ENCODE data around the gene FRMD7.

FRMD7 gene

DNA sequence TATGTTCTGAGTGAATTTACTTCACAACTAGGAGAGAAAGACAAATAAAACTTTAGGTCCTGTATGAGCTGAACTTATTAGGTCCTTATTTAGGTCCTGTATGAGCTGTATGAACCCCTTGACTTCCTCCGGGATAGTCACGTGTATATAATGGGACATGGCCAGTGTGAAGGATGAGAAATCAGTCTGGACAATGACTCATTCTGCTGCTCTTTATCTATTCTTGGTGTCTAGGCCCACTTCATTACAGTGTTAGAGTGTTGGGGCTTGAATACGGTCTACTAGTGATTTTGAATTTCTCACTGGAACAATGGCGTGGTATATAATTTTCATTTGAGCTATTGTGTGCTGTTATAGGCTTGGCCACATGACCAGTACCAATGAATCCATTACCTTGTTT, 82.9 kb downstream of the FRMD7 start:
- H3K36me3 ChIP-seq = peaks cover 3% of the 10 kb centered on the region; the same call in 1 of the 2 replicates
- no peaks in the 10 kb centered on the region for H3K4me1 ChIP-seq
- H3K4me3 ChIP-seq = no peak overlapping the region
- H3K4me2 ChIP-seq = no peak overlapping the region
- TF ChIP-seq Cebpa-rat (IDR thresholded peaks at IDR 0.05) = no peak
- H4K20me1 ChIP-seq = peaks cover 96% of the 10 kb centered on the region
- H3K9ac ChIP-seq = no peak overlapping the region
- H3K9me3 ChIP-seq = no peaks in the 10 kb centered on the region
- H3K27me3 ChIP-seq = peaks cover 86% of the 10 kb centered on the region
- no peak overlapping the region for H3K27ac ChIP-seq

GRCh38 chrX:132043977-132044376, 83.8 kb downstream of the FRMD7 start:
- Histone ChIP-seq H3K9me3 (no peaks in the 10 kb centered on the region), H3K4me1 (no peaks in the 10 kb centered on the region), H3K9ac (no peak overlapping the region), H3K27me3 (peaks cover 86% of the 10 kb centered on the region), H3K27ac (no peak overlapping the region), H4K20me1 (peaks cover 96% of the 10 kb centered on the region), H3K4me2 (no peak overlapping the region), H3K4me3 (no peak overlapping the region), H3K36me3 (peaks cover 3% of the 10 kb centered on the region; the same call in 1 of the 2 replicates)
- no peak for TF ChIP-seq Cebpa-rat (IDR thresholded peaks at IDR 0.05)

GRCh38 chrX:132041015-132041414, 86.8 kb downstream of the FRMD7 start:
- H3K27ac ChIP-seq = no peak overlapping the region
- H3K4me1 ChIP-seq = no peaks in the 10 kb centered on the region
- H4K20me1 ChIP-seq = peaks cover 97% of the 10 kb centered on the region
- no peak overlapping the region for H3K4me3 ChIP-seq
- H3K4me2 ChIP-seq = no peak overlapping the region
- no peak overlapping the region for H3K9ac ChIP-seq
- H3K9me3 ChIP-seq = no peaks in the 10 kb centered on the region
- no peak for TF ChIP-seq Cebpa-rat (IDR thresholded peaks at IDR 0.05)
- H3K36me3 ChIP-seq = peaks cover 3% of the 10 kb centered on the region; the same call in 1 of the 2 replicates
- H3K27me3 ChIP-seq = peaks cover 88% of the 10 kb centered on the region

GRCh38 chrX:132040066-132040465, 87.8 kb downstream of the FRMD7 start:
- no peak for TF ChIP-seq Cebpa-rat (IDR thresholded peaks at IDR 0.05)
- no peaks in the 10 kb centered on the region for H3K4me1 ChIP-seq
- peaks cover 97% of the 10 kb centered on the region for H4K20me1 ChIP-seq
- no peak overlapping the region for H3K4me3 ChIP-seq
- H3K36me3 ChIP-seq = peaks cover 3% of the 10 kb centered on the region; the same call in 1 of the 2 replicates
- H3K27ac ChIP-seq = no peak overlapping the region
- H3K4me2 ChIP-seq = no peak overlapping the region
- H3K27me3 ChIP-seq = peaks cover 87% of the 10 kb centered on the region
- H3K9me3 ChIP-seq = no peaks in the 10 kb centered on the region
- no peak overlapping the region for H3K9ac ChIP-seq

DNA sequence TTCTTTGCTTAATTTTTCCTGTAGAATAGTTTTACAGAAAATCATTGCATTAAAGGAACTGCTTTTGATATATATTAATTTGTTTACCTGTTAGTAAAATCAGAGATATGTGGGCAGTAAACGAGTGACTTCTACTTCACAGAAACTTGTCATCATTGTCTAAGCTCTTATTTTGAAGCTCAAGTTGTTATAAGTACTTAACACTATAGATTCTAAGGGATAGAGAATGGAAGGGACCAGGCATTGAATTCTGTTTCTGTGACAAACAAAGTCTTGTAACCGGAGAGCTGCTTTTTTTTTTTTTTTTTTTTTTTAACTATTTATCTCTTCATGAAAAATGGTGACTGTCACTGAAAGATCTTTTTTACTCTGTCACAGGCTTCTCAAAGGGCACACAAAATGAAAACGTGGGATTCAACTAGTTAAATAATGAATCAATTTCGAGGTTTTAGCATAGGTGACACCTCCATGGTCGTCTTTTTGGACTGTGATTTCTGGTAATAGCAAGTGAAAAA, 90.3 kb downstream of the FRMD7 start:
- Histone ChIP-seq H3K9me3 (no peaks in the 10 kb centered on the region), H3K27ac (no peak overlapping the region), H3K27me3 (peaks cover 86% of the 10 kb centered on the region), H3K4me2 (no peak overlapping the region), H3K4me1 (no peaks in the 10 kb centered on the region), H3K4me3 (no peak overlapping the region), H4K20me1 (peaks cover 100% of the 10 kb centered on the region), H3K36me3 (no peaks in the 10 kb centered on the region), H3K9ac (no peak overlapping the region)
- TF ChIP-seq Cebpa-rat (IDR thresholded peaks at IDR 0.05) = no peak

- no peaks in the 10 kb centered on the region for H3K36me3 ChIP-seq
- TF ChIP-seq Cebpa-rat (IDR thresholded peaks at IDR 0.05) = no peak
- H3K27ac ChIP-seq = no peak overlapping the region
- H3K4me1 ChIP-seq = peaks cover 6% of the 10 kb centered on the region; the same call in 1 of the 2 replicates
- peaks cover 100% of the 10 kb centered on the region for H4K20me1 ChIP-seq
- no peaks in the 10 kb centered on the region for H3K9me3 ChIP-seq
- no peak overlapping the region for H3K9ac ChIP-seq
- H3K4me3 ChIP-seq = no peak overlapping the region
- peaks cover 83% of the 10 kb centered on the region for H3K27me3 ChIP-seq
- no peak overlapping the region for H3K4me2 ChIP-seq
Measured at GRCh38 chrX:132034648-132035047, 93.2 kb downstream of the FRMD7 start.

- H3K4me3 ChIP-seq = no peak overlapping the region
- H3K27me3 ChIP-seq = peaks cover 85% of the 10 kb centered on the region
- H3K4me2 ChIP-seq = no peak overlapping the region
- peaks cover 10% of the 10 kb centered on the region; the same call in 1 of the 2 replicates for H3K4me1 ChIP-seq
- TF ChIP-seq Cebpa-rat (IDR thresholded peaks at IDR 0.05) = no peak
- H4K20me1 ChIP-seq = peaks cover 100% of the 10 kb centered on the region
- H3K36me3 ChIP-seq = no peaks in the 10 kb centered on the region
- no peaks in the 10 kb centered on the region for H3K9me3 ChIP-seq
- H3K27ac ChIP-seq = no peak overlapping the region
- H3K9ac ChIP-seq = no peak overlapping the region
Measured at GRCh38 chrX:132033166-132033565, 94.7 kb downstream of the FRMD7 start.

GRCh38 chrX:132031867-132032266, 96.0 kb downstream of the FRMD7 start:
- H3K4me3 ChIP-seq = no peak overlapping the region
- H3K27ac ChIP-seq = no peak overlapping the region
- H4K20me1 ChIP-seq = peaks cover 100% of the 10 kb centered on the region
- no peak overlapping the region for H3K9ac ChIP-seq
- H3K4me2 ChIP-seq = 0 out of 2 replicates have a peak overlapping the region, but pooled peaks have one; percentile 16
- H3K9me3 ChIP-seq = 0 out of 2 replicates have a peak, but pooled peaks cover 4% of the 10 kb centered on the region
- TF ChIP-seq Cebpa-rat (IDR thresholded peaks at IDR 0.05) = no peak
- peaks cover 22% of the 10 kb centered on the region for H3K4me1 ChIP-seq
- peaks cover 86% of the 10 kb centered on the region for H3K27me3 ChIP-seq
- H3K36me3 ChIP-seq = no peaks in the 10 kb centered on the region

DNA sequence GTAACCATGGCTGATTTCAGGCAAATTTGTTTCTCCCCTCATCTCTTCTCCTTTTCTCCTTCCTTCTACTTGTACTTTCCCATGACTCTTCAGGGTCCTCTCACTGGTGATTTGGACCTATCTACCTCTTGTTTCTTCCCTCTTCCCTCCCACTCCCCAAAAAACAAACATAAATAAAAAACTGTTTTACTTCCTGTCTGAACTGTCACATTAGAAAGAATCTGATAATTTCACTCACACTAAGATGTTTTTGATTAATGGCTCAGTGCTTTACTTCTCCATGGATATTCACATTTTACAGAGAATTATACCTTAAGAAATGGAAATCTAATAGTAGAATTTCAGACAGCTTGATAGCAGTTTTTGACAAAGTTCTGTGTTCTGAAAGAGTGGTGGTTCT, 97.6 kb downstream of the FRMD7 start:
- no peak overlapping the region for H3K4me2 ChIP-seq
- H3K27ac ChIP-seq = no peak overlapping the region
- no peak overlapping the region for H3K4me3 ChIP-seq
- TF ChIP-seq Cebpa-rat (IDR thresholded peaks at IDR 0.05) = no peak
- H3K9ac ChIP-seq = no peak overlapping the region
- 0 out of 2 replicates have a peak, but pooled peaks cover 4% of the 10 kb centered on the region for H3K9me3 ChIP-seq
- peaks cover 89% of the 10 kb centered on the region for H3K27me3 ChIP-seq
- H4K20me1 ChIP-seq = peaks cover 100% of the 10 kb centered on the region
- H3K36me3 ChIP-seq = no peaks in the 10 kb centered on the region
- H3K4me1 ChIP-seq = peaks cover 28% of the 10 kb centered on the region
